PC-9 (cell line): Measurements from ENCODE around the gene ZNF646. TPM values are rescaled to one million over a fixed set of nuclear protein-coding genes. Genes with fewer than 3 reads are reported as not detected.

Source experiments
- BruUV-seq: library from RNA; stranded (reverse); fragments of 400-500 nt; replicated peaks from 2 replicates; lab custom pipeline; 2021; lab: Mats Ljungman, UMichigan
- CTCF ChIA-PET: fragments of 300-600 bp; sonication (Branson Sonifier 250); formaldehyde crosslinking; loops from one replicate; lab custom pipeline; 2022; ENCODE audit warnings: antibody characterized with exemption; lab: Charles Lee
- POLR2A ChIA-PET: fragments of 300-600 bp; sonication (Branson Sonifier 250); formaldehyde crosslinking; loops from one replicate; lab custom pipeline; 2022; ENCODE audit warnings: antibody characterized with exemption; ENCODE audit not compliant: unreplicated experiment; lab: Charles Lee
- DNase-seq, 2 experiments: peaks; one replicate each; pipeline versions ENCODE4 v3.0.0 to v3.0.0-alpha.2; 2015 to 2022; ENCODE audit warnings: mixed read lengths in 1 of 2
- H2AFZ ChIP-seq: fragments of 200-600 bp; sonication (generic); 2 replicates; pipeline ENCODE4 v1.8.1; 2017; ENCODE audit warnings: antibody characterized with exemption
- H3F3A ChIP-seq: fragments of 200-600 bp; sonication (generic); 2 replicates; pipeline ENCODE4 v1.8.1; 2017; ENCODE audit warnings: antibody characterized with exemption, mild to moderate bottlenecking, low read depth; ENCODE audit not compliant: insufficient read depth
- H3K27ac ChIP-seq: fragments of 200-600 bp; sonication (generic); 2 replicates; pipeline ENCODE4 v1.6.1; 2016; ENCODE audit warnings: mixed run types
- H3K27me3 ChIP-seq: fragments of 200-600 bp; sonication (generic); 2 replicates; pipeline ENCODE4 v1.6.1; 2016; ENCODE audit warnings: low read depth, mixed run types; ENCODE audit not compliant: insufficient read depth
- H3K36me3 ChIP-seq: fragments of 200-600 bp; sonication (generic); 2 replicates; pipeline ENCODE4 v1.6.1; 2016; ENCODE audit warnings: low read depth, mixed run types
- H3K4me1 ChIP-seq: fragments of 200-600 bp; sonication (generic); replicated peaks from 2 replicates; pipeline ENCODE4 v1.6.1; 2016; ENCODE audit warnings: mixed run types; ENCODE audit not compliant: insufficient read depth
- H3K4me2 ChIP-seq: fragments of 200-600 bp; sonication (generic); 2 replicates; pipeline ENCODE4 v1.6.1; 2017; ENCODE audit warnings: mixed run types
- H3K4me3 ChIP-seq: fragments of 200-600 bp; sonication (generic); 2 replicates; pipeline ENCODE4 v1.6.1; 2016; ENCODE audit warnings: mixed run types
- H3K79me2 ChIP-seq: fragments of 200-600 bp; sonication (generic); 2 replicates; pipeline ENCODE4 v1.6.1; 2017; ENCODE audit warnings: low read depth, mixed run types
- H3K9me2 ChIP-seq: fragments of 200-600 bp; sonication (generic); 2 replicates; pipeline ENCODE4 v1.8.1; 2017; ENCODE audit warnings: mild to moderate bottlenecking; ENCODE audit not compliant: insufficient read depth
- H3K9me3 ChIP-seq: fragments of 200-600 bp; sonication (generic); 2 replicates; pipeline ENCODE4 v1.8.1; 2016; ENCODE audit warnings: low read depth; ENCODE audit not compliant: insufficient read depth
- H4K20me1 ChIP-seq: fragments of 200-600 bp; sonication (generic); 2 replicates; pipeline ENCODE4 v1.8.1; 2017; ENCODE audit not compliant: insufficient read depth
- CTCF ChIP-seq: fragments of 200-600 bp; sonication (generic); conservative IDR thresholded peaks from 2 replicates; pipeline ENCODE4 v1.6.1; 2017; ENCODE audit warnings: mixed run types, antibody characterized with exemption, mild to moderate bottlenecking, moderate library complexity
- EZH2 ChIP-seq: fragments of 200-600 bp; sonication (generic); IDR thresholded peaks from 2 replicates; pipeline ENCODE4 v1.8.0; 2017; ENCODE audit warnings: antibody characterized with exemption, low read depth
- intact Hi-C: fragments of 100-400 bp; cut with micrococcal nuclease; formaldehyde crosslinking; loops from one replicate; pipeline ENCODE4 v1.10.0; 2022; ENCODE audit not compliant: unreplicated experiment
- total RNA-seq: library from RNA; stranded (reverse); gene quantifications from 2 replicates; pipeline ENCODE4 v1.2.3, GENCODE V29; 2021

The ZNF646 gene
- total RNA-seq, 1 experiment from 2014 or later = 25.4 TPM

GRCh38 chr16:31071861-31072260 lies 2.4 kb upstream of the ZNF646 start:
- CTCF ChIA-PET = interaction anchor here (0.6 to 1.3 kb wide), 4 partner anchors 18 to 88 kb away, joined by 3 to 5 read pairs (median 4); partner anchors contain the start of gene HSD3B7
- intact Hi-C loops = loop anchor here (2.0 kb wide), 1 partner anchor 381 kb away; no protein-coding TSS in a partner anchor

DNA sequence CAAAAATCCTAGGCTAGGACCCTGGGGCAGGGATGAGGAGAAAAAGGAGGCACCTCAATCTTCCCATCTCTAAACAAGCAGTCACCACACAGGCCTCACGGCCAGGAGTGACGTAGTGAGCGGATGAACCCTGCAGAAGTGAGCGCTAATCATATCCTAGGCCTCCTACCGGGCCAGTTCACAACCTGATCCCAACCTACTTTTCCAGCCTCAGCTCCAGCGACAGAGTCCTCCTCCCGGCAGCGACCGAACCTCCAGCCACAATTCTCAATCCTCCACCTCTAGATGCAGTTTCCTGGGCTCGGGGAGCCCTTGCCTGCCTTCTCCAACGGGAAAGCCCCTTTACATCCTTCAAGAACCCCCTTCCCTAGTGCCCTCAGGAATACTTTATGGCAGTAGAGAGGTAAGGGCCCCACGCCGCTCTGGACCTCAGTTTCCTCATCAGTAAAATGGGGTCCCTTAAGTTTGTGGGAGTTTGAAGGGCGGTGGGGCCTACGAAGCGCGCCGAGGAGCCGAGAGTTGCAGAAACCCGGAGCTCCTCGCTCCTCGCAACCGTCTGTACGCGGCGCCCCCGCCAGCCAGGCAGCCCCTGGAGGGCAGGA lies 1.6 kb upstream of the ZNF646 start:
- peak overlapping the region; percentile 93 for H2AFZ ChIP-seq
- peak in 1 of 2 experiments; percentile 24 for DNase-seq
- intact Hi-C loops = loop anchor here (2.0 kb wide), 1 partner anchor 380 kb away; no protein-coding TSS in a partner anchor
- 0 out of 2 replicates have a peak overlapping the region, but pooled peaks have one; percentile 62 for H3K27ac ChIP-seq
- H3K36me3 ChIP-seq = no peaks in the 10 kb centered on the region
- H3F3A ChIP-seq = peaks cover 4% of the 10 kb centered on the region; the same call in 1 of the 2 replicates
- POLR2A ChIA-PET = interaction anchor here (0.5 to 1.7 kb wide), 3 partner anchors 45 to 501 kb away, joined by 3 to 16 read pairs (median 5); partner anchors contain the start of genes FUS, KAT8 and ZNF688
- peak overlapping the region; percentile 89 for H3K4me2 ChIP-seq
- no peaks in the 10 kb centered on the region for H3K9me3 ChIP-seq
- TSS peak; percentile 55 for BruUV-seq
- H3K9me2 ChIP-seq = no peaks in the 10 kb centered on the region
- CTCF ChIA-PET = interaction anchor here (0.6 to 1.3 kb wide), 2 partner anchors 19 to 87 kb away, joined by 4 to 5 read pairs; partner anchors contain the start of gene HSD3B7
- peaks cover 4% of the 10 kb centered on the region; the same call in 1 of the 2 replicates for H4K20me1 ChIP-seq
- no peaks in the 10 kb centered on the region for H3K27me3 ChIP-seq
- TF ChIP-seq EZH2 (no peak), CTCF (no peak)
- peaks cover 84% of the 10 kb centered on the region for H3K79me2 ChIP-seq
- H3K4me1 ChIP-seq = peaks cover 20% of the 10 kb centered on the region
- H3K4me3 ChIP-seq = peak overlapping the region; percentile 89

More at GRCh38 chr16:31071861-31072260, 2.4 kb upstream of the ZNF646 start:
- H3K4me3 ChIP-seq = peak overlapping the region; percentile 89
- H2AFZ ChIP-seq = no peak overlapping the region
- POLR2A ChIA-PET = interaction anchor here (0.5 kb wide), 1 partner anchor 108 kb away, joined by 5 read pairs; the partner anchor contains the start of gene FUS
- DNase-seq = no peak
- H3K9me3 ChIP-seq = no peaks in the 10 kb centered on the region
- TF ChIP-seq EZH2 (no peak), CTCF (no peak)
- H3K27ac ChIP-seq = no peak overlapping the region
- H3K9me2 ChIP-seq = no peaks in the 10 kb centered on the region; the same call in 1 of the 2 replicates
- peaks cover 84% of the 10 kb centered on the region for H3K79me2 ChIP-seq
- no peaks in the 10 kb centered on the region for H3K27me3 ChIP-seq
- H4K20me1 ChIP-seq = peaks cover 4% of the 10 kb centered on the region; the same call in 1 of the 2 replicates
- no TSS peak for BruUV-seq
- H3K36me3 ChIP-seq = no peaks in the 10 kb centered on the region
- peaks cover 8% of the 10 kb centered on the region; the same call in 1 of the 2 replicates for H3F3A ChIP-seq
- peak overlapping the region; percentile 89 for H3K4me2 ChIP-seq
- H3K4me1 ChIP-seq = peaks cover 20% of the 10 kb centered on the region

DNA sequence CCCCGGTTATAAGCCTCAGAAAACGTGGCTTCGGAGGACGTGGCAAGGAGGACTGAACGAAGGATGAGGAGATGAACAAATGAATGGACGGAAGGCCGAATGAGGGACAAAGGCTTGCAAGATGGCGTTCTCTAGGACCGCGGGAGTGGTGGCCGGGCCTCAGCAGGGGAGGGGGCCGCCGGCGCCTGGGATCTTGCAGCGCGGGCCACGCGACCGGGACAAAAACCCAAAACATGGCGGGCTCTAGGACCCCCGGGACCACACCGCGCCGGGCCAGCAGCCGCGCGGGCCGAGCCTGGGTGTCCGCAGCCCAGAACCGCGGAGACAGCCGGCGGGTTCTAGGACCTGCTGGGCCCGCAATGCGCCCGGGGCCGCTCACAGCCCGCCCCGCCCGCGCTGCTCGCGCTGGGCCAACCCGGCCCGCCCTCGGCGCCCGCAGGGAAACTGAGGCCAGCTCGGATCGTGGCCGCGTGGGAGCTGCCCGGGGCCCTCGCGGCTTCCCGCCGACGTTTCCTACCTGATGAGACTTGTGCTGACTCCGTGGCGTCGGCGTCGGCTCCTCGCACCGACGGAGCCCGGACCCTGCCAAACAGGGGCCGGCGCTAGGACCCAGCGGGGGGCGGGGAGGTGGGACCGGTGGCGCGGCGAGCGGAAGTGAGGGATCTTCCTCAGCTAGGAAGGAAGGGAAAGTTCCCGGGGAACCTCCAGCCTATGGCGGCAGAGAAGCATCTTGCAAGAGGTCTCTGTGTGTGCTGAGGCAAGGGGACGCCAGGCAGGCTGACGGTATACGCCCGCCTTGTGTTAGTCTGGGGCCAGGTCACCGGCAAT lies 866 bp upstream of the ZNF646 start:
- no peaks in the 10 kb centered on the region for H3K9me3 ChIP-seq
- H3K79me2 ChIP-seq = peaks cover 82% of the 10 kb centered on the region
- peak overlapping the region; percentile 93 for H2AFZ ChIP-seq
- H4K20me1 ChIP-seq = peaks cover 7% of the 10 kb centered on the region
- ChIA-PET CTCF (interaction anchor here (0.6 to 1.6 kb wide), 3 partner anchors 51 to 88 kb away, joined by 7 to 21 read pairs (median 16); partner anchors contain the start of gene HSD3B7), POLR2A (interaction anchor here (0.6 to 1.7 kb wide), 12 partner anchors 27 to 1039 kb away, joined by 3 to 16 read pairs (median 4); partner anchors contain the start of genes CTF1, KAT8, PRSS8 and ZNF688)
- peak overlapping the region; percentile 89 for H3K4me3 ChIP-seq
- peaks cover 4% of the 10 kb centered on the region; the same call in 1 of the 2 replicates for H3F3A ChIP-seq
- peak; percentile 85 to 95 for DNase-seq
- no peaks in the 10 kb centered on the region for H3K9me2 ChIP-seq
- intact Hi-C loops = loop anchor here (2.0 kb wide), 1 partner anchor 379 kb away; no protein-coding TSS in a partner anchor
- BruUV-seq = no TSS peak
- H3K36me3 ChIP-seq = no peaks in the 10 kb centered on the region
- TF ChIP-seq EZH2 = no peak
- no peak for TF ChIP-seq CTCF
- H3K27ac ChIP-seq = peak overlapping the region; percentile 62
- H3K27me3 ChIP-seq = no peaks in the 10 kb centered on the region
- H3K4me1 ChIP-seq = peaks cover 20% of the 10 kb centered on the region
- peak overlapping the region; percentile 89 for H3K4me2 ChIP-seq
